GM20431 (cell line): ENCODE results near the gene RTL1.

Source experiments
- in situ Hi-C: fragments of 300-500 bp; cut with MseI, MboI; formaldehyde crosslinking; loops from one replicate; pipeline ENCODE4 v1.15.0; 2020; ENCODE audit warnings: low sequenced_read_pairs; ENCODE audit not compliant: unreplicated experiment

RTL1 gene

DNA sequence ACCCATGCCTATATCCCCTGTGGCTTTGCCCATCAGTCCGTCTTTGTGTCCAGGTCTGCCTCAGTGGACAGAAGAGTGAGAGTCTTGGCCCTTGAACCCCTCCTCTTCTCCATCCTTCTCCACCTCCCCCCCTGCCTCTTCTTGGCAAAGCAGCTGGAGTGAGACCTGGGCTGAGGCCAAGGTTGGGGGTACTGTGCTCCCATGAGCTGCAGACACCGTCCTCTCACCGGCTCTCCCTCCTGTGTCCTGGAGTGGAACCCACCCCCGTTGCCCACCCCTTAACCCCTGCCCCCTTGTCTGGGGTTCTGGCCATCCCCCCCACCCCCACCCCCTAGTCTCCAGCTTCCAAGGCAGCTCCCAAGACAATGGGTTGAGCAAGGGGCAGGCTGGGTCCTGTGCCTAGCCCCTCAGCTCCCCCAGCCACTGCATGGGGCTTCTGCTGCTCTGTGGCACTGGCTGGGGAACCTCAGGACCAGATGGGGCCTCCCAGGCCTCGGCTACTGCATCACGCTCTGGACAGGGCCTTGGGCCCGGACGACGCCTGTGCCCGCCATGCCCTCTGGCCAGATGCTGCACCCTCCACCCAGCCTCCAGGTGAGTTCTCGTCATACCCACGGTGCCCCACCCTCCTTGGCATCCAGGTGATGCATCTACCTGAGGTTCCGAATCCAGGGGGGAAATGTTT is 35.7 kb downstream of the RTL1 start:
- in situ Hi-C loops = no loop called here

DNA sequence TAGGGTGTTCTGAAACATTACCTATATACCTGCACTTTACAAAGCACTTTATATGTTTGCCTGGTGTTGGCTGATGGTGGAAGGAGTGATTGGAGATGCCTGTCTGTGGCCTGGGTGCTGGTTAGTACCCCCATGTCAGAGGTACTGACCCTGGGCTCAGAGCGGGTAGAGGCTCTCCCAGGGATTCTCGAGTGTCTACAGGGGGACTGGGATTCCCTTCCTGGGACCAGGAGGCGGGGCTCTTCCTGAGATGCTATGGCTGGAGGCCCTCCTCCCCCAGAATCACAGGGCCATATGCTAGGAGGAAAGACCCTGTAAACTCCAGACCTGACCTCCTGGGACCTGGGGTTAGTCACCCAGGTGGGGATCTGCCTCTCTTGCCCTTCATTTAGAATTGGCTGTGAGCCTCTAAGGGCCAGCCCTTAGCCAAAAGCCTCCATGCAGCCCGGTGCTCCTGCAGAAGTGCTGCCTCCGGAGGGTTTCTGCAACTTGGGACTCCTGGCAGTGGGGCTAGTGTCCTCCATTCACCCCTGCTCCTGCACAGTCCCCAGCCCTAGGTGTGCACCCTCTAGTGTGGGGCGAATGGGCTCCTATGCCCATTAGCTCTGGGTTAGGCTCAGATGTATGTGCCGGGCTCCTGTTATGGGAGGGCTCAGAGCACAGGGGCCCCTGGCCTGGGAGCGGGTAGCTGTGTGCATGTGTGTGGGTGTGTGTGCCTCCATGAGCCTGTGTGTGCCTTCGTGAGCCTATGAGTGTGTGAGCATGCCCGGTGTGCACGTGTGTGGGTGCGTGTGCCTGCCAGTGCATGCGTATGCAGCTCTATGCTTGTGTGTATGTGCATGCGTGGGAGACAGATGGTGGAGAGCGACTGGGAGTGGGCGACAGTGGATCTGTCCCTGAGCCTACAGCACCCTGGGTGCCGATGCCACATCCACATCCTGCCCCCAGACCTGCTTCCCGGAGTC is 36.6 kb downstream of the RTL1 start:
- in situ Hi-C loops = no loop called here

DNA sequence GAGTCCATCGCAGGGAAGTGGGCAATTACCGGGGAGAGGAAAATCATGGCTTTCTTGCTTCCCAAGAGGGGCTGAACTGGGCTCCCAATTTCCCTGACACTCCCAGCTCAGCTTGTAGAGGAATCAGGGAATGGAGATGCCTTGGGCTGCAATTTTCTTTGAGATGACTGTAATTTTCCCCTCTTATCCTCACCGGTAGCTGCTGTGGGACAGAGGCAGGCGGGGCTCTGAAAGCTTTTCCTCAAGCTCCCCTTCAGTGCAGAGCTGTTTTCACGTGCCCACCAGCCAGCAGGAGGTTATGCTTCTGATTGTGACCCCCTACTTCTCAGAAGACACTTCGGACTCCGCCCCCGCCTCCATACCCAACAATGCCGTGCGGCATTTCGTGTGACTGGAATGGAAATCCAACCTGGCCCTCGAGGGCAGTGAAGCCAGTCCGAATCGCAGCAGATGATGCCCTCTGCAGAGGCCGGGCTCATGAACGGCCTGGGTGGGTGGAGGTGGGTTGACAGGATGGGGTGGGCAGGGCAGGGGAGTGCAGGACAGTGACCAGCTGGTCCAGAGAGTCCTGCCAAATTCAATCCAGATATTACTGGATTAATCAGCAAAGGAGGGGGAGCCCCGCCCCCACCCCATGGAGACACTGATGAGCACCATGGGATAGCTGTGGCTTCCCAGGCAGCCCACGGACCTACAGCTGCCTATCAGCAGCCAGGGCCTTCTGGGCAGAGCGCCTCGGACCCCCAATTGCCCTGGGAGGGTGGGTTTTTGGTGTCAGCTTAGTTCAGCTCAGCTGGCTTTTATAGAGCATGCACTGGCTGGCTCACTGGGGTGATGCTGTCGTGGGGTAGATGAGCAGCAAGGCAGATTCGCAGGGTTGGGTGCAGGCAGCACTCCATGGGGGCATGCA is 37.6 kb downstream of the RTL1 start:
- in situ Hi-C loops = no loop called here

DNA sequence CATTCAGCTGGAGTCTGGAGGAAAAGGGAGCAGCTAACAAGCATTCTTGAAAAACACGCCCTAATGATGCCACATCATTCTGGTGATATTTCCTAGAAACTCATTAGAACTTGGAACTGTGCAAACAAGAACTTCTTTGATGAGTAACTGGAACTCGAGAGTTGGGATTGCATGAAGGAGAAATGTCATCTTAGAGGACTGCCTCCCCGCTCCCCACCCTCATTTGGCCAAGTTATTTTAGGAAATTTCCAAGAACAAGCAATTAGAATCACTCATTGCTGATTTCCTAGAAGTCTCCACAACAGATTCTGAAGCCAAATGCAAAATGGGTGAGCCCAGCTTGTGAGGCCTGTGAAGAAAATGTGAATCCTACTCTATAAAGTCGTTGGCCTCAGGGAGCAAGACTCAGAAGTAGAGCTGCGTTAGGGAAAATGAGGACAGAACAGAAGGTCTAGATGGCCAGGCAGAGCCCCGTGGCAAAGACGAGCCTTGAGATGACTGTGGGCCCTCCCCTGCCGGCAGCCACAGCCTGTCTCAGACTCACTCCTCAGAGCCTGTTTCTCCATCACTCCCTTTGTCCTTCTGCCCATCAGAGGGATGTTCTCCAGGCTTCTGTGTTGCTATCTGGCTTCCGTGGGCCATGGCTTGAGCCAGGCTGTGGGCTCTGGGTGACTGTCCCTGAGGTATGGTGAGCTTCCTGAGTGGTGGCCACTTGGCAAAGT is 38.4 kb downstream of the RTL1 start:
- in situ Hi-C loops = no loop called here

DNA sequence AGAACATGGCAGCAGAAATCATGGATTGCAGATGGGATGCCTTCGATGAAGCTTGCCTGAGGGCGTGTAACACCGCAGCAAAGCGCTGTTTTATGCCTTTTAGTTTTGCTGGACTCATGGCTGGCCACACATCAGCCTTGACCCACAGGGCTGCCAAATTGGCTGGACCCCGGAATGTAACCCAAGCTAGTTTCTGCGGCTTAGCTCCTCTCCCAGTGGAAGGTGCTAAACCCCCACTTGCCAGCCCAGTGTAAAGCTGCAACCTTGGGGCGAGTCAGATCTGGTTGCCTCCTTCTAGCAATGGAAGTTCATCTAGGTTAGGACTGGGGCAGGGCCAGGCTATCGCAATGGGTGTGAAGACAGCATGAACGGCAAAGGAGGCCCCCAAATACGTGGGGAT is 39.3 kb downstream of the RTL1 start:
- in situ Hi-C loops = no loop called here

DNA sequence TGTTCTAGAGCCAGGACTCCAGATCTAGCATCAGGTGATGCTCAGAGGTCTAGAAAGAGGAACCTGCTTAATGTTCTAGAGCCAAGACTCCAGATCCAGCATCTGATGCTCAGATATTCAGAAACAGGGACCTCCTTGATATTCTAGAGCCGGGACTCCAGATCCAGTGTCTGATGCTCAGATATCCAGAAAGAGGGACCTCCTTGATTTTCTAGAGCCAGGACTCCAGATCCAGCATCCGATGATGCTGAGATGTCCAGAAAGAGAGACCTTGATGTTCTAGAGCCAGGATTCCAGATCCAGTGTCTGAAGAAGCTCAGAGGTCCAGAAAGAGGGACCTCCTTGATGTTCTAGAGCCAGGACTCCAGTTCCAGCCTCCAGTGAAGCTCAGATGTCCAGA is 40.7 kb downstream of the RTL1 start:
- in situ Hi-C loops = no loop called here

DNA sequence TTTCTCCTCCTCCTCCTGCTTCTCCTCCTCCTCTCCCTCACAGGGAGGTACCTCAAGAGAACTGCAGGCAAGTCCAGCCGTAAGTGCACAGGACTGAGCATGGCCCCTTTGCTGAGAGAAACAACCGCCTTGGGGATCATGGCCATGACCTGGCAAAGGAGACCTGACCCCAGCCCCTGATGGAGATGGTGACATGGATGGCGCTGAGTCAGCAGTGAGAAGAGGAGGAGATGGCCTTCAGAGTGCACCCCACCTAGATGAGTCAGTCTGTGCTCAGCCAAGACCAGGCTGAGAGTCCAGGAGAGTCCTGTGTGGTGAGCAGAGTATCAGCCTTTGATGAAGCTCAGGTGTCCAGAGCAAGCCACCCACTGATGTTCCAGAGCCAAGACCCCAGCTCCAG is 41.2 kb downstream of the RTL1 start:
- in situ Hi-C loops = no loop called here

DNA sequence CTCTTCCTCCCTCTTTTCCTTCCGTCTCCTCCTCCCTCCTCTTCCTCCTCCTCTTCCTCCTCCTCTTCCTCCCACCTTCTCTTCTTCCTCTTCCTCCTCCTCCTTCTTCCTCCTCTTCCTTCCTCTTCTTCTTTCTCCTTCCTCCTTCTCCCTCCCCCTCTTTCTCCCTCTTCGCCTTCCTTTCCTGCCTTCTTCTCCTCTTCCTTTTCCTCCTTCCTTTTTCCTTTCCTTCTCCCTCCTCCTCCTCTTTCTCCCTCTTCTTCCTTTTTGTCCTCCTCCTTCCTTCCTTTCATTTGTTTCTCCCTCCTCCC is 41.6 kb downstream of the RTL1 start:
- in situ Hi-C loops = no loop called here

DNA sequence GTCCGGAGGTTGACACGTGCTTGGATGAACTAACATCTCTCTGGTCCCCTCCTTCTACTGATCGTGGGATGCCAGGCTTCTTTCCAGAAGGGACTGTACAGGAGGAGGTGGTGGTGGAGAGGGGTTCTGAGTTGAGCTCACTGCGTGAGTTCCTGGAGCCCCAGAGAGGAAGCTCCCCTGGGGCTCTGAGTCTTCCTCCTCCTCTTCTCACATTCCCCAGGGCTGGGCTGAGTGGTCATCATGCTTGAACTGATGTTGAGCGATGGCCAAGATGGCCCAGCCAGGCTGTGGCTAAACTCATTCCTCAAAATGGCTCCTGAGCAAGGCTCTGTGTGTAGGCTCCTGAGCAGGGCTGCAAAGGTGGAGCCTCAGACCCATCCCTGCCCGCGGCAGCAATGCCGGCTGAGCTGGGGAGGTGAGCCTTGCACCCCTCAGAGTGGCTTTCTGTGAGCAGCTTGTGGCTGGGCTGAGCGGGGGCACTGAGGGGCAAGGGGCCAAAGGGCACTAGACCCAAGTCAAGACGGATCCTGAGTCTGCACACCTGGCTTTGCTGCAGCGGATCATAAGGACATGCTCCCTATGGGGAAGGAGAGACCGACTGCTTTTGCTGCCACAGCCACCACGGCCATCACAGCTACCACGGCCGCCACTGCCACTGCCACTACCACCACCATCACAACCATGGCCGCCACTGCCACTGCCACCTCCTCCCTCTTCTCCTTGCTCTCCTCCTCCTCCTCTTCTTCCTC is 42.2 kb downstream of the RTL1 start:
- in situ Hi-C loops = no loop called here

DNA sequence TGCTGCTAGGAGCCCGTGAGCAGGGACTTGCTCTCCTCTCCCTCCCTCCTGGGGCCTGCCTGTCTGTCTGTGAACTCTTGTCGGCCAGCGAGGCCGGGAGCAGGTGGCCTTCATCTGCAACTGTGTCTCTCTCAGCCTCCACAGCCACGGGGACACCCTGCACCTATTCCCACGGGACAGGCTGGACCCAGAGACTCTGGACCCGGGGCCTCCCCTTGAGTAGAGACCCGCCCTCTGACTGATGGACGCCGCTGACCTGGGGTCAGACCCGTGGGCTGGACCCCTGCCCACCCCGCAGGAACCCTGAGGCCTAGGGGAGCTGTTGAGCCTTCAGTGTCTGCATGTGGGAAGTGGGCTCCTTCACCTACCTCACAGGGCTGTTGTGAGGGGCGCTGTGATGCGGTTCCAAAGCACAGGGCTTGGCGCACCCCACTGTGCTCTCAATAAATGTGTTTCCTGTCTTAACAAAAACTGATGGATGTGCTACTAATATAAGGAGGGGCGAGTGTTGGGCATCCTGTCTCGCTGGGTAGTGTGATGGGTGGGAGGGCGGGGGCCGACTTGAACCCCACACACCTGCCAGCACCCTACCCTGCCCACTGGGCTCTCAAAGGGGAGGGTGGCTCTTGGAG is 42.9 kb downstream of the RTL1 start:
- in situ Hi-C loops = no loop called here

DNA sequence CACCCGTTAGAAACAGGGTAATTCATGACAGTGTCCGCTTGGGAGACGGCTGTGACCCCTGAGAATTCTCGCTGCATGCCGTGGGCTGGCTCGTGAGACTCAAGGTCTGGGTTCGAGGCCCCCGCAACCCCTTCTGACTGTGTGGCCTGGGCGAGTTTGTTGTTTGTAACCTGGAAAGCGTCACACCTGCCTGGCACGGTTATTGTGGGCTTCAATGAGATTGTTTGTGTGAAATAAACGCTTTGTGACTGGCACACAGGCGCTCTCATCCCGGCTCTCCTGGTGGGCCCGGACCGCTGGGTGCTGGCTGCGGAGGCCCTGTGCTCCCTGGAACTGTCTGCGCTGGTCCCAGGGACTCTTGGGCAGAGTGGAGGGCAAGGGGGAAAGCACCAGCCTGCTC is 43.7 kb downstream of the RTL1 start:
- in situ Hi-C loops = no loop called here

DNA sequence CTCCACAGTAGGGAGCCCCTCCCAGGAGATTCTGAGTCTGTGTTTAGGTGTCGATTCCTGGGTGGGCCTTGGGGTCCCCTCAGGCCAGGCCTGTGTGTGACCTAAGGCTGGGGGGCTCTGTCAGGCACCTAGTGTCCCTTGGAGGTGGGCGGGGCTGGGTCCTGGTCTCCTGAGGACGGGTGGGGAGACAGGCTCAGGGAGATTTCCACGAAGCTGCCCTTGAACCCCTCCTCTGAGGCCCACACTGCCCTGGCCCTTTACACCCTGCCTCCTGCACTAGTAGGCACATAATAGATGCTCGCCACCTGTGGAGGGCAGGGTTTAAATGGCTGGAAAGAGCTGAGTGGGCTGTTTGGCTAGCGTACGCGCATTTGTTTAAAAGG is 44.7 kb downstream of the RTL1 start:
- in situ Hi-C loops = no loop called here

DNA sequence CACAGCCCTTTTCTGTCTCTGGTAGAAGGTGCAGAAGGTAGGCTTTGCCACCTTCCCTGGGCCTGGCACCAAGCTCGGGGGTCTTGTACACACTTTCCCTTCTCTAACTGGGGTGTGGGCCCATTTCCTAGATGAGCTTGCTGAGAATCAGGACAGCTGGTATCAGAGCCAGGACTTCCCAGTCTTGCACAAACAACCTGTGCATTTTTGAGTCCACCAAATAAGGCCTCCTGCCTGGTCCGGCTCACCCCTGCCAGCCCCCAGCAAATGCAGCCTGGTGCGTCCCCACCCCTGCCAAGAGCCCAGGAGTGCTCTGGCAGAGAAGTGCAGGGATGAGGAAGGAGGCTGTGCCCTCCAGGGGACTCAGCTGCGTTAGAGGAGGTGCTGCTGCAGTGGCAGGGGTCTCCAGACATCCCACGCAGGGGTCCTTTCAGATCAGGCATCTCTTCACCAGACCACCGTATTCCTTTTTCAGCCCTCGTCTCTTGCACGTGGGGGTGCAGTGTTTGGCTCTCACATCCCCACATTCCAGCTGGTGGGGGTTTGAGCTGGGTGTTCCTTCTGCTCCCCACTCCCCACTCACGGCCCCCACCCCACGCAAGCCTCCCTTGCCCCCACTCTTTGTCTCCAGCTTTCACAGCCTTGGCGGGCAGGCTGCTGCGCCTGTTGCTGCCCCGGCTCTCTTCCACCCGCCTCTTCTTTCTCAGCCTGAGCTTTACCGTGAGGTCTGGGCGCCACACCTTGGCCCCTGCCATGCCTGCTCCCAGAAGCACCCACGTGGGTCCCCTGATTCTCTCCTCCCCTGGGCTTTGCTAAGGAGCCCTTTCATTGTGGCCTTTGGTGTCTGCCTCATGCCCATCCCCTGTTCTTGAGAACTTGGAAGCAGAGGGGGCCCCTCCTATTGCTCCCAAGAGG is 45.3 kb downstream of the RTL1 start:
- in situ Hi-C loops = no loop called here

DNA sequence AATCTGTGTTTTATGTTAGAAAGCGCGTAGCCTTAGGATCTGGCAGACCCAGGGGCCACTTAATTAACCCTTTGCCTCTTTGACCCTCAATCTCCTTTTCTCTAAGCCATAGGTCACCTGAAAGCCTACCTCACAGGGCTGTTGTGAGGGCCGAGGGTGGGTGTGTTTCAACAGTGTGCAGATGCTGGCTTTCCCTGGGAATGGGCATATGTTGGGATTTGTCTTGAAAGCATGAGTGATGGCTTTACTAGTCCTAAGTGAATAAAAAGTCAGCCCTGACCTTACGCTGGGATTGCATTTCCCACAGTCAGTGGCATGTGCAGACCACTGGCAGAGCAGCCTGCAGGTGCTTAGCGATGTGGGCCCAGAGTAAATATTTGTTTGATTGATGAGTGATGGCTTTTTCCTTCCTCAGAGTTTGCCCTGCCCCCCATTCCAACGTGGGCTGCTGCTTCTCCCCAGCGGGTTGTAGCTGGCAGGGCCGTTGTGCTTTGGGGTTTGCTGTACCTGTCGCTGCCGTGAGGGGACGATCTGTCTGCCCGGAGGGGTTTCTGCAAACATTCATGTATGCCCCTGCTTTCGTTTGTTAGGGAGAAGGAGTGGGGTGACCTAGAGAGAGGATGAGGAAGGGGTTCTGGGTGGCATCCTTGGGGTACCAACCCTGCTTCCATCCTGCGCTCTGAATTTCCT is 46.1 kb downstream of the RTL1 start:
- in situ Hi-C loops = no loop called here

DNA sequence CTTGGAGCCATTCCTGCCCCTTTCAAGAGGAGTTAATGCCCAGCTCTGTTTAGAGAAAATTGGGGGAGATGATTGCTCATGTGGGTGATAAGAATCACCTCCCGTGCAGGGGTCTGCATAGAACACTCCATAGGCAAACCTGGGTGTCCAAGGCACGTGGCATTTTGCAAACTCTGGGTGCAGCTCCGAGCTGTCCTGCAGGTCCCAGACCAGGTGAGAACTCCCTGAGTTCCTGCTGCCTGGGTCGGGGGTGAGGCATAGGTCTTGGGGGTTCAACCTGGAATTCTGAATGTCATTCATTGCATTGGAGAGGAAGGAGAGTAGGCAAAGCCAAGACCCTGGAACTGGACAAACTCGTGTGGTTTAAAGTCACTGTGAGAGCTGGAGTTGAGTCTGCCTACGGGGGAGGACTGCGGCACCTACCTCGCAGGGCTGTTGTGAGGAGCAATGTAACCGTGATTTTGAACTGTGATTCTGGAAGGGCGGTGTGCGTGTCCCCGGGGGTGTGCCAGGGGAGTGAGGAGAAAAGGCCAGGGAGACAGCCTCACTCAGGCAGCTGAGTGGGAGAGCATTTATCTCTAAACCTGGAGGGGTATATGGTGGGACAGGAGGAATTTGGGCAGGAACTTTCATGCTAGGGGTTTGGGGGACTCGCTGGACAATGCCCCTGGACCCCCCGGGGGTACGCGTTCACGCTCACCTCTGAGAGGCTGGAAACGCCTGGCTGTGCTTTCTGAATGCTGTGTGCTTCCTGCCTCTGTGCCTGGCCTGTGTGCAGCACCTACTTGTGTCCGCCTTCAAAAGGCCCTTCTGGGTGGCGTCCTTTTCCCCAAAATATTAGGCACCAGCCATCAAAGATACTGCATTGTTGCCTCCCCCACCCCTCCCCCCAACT is 47.2 kb downstream of the RTL1 start:
- in situ Hi-C loops = no loop called here

DNA sequence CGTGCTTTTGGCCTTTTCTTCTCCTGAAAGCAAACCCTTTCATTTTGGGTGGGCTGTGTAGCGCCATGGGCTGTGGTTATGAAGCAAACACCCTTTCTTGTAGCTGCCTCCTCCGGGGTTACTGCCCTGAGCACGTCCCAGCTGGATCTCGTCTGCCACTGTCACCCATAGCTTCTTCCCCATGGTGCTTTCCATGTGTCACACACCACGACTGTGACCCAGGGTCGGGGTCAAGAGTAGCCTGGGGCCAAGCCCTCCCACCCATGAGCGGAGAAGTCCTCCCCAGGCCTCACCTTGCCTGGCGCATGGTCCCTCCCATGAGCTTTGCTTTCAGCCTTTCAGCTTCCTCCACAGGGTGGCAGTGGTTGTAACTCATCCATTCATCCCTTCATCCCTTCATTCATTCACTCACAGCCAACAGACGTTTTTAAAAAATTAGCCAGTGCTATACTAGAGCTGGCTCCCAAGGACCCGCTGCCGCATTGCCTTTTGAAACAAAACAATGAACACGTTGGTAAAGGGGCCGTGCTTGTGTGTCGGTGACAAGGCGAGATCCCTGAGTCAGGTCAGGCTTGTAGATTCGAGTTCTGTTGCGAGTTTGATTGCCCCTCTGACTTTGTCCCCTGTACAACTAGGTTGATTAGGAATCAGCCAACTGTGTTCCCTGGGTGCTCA is 48.1 kb downstream of the RTL1 start:
- in situ Hi-C loops = no loop called here
